Coronary artery (tissue), 2 donors: ENCODE measurements around the gene PARP15.

ENCODE experiments used
- DNase-seq: peaks from one replicate; pipeline ENCODE4 v3.0.0-alpha.2; 2017; ENCODE audit warnings: low spot score
- H3K27ac ChIP-seq, 2 donors: fragments of 200-600 bp; sonication (generic); one replicate each; pipeline ENCODE4 v1.5.1; 2016 to 2019
- H3K4me3 ChIP-seq: fragments of 200-600 bp; sonication (generic); 2 replicates; pipeline ENCODE4 v1.5.1; 2016; ENCODE audit warnings: mild to moderate bottlenecking, moderate library complexity
- CTCF ChIP-seq: fragments of 200-600 bp; sonication (generic); IDR thresholded peaks from one replicate; pipeline ENCODE4 v1.5.1; 2019; ENCODE audit warnings: antibody characterized with exemption

Gene PARP15

GRCh38 chr3:122660297-122660974 is 83.0 kb downstream of the PARP15 start:
- DNase-seq: no peak
- no peak for TF ChIP-seq CTCF
- no peak overlapping the region for H3K27ac ChIP-seq
- no peak overlapping the region for H3K4me3 ChIP-seq

DNA sequence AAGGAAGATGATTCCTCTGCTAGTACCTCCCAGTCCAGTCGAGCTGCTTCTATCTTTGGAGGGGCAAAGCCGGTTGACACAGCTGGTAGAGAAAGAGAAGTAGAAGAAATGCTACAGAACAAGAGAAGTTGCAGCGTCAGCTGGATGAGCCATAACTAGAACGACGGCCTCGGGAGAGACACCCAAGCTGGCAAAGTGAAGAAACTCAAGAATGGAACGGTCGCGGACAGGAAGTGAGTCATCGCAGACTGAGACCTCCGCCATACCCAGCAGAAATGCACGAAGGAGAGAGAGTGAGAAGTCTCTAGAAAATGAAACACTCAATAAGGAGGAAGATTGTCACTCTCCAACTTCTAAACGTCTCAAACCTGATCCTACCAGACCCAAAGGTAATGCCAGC is 84.2 kb downstream of the PARP15 start:
- TF ChIP-seq CTCF: no peak
- Histone ChIP-seq H3K4me3 (no peak overlapping the region), H3K27ac (no peak overlapping the region)
- no peak for DNase-seq

GRCh38 chr3:122662505-122662904 is 85.1 kb downstream of the PARP15 start:
- Histone ChIP-seq H3K27ac (no peak overlapping the region), H3K4me3 (no peak overlapping the region)
- DNase-seq: no peak
- no peak for TF ChIP-seq CTCF

- DNase-seq: no peak
- TF ChIP-seq CTCF: no peak
- Histone ChIP-seq H3K4me3 (no peak overlapping the region), H3K27ac (no peak overlapping the region)
Observed at GRCh38 chr3:122665226-122665786, 87.9 kb downstream of the PARP15 start.

GRCh38 chr3:122665881-122666280 is 88.4 kb downstream of the PARP15 start:
- no peak overlapping the region for H3K4me3 ChIP-seq
- DNase-seq: no peak
- TF ChIP-seq CTCF: no peak
- H3K27ac ChIP-seq: no peak overlapping the region

GRCh38 chr3:122668930-122669730 is 91.7 kb downstream of the PARP15 start:
- TF ChIP-seq CTCF: no peak
- DNase-seq: no peak
- no peak overlapping the region for H3K4me3 ChIP-seq
- H3K27ac ChIP-seq: no peak overlapping the region
